HG03439 (cell line): ENCODE results near the gene CPEB3.

ENCODE experiments used
- ATAC-seq: cut with Tn5 transposase; IDR thresholded peaks from one replicate; pipeline ENCODE4 v1.9.1; 2021; ENCODE audit warnings: mild to moderate bottlenecking, moderate library complexity; ENCODE audit not compliant: unreplicated experiment

CPEB3 gene

GRCh38 chr10:92268748-92269147, 22.1 kb downstream of the CPEB3 start:
- ATAC-seq: no peak

- ATAC-seq: no peak
Observed at GRCh38 chr10:92267343-92267742, 23.5 kb downstream of the CPEB3 start.

GRCh38 chr10:92265687-92266258, 25.1 kb downstream of the CPEB3 start:
- ATAC-seq: no peak

GRCh38 chr10:92264249-92264648, 26.6 kb downstream of the CPEB3 start:
- no peak for ATAC-seq

GRCh38 chr10:92263396-92263795, 27.5 kb downstream of the CPEB3 start:
- ATAC-seq: no peak

- ATAC-seq: no peak
Observed at GRCh38 chr10:92248566-92248965, 42.3 kb downstream of the CPEB3 start.

- peak; percentile 47 for ATAC-seq
Observed at GRCh38 chr10:92244796-92245195, 46.1 kb downstream of the CPEB3 start.

GRCh38 chr10:92242910-92243671, 47.8 kb downstream of the CPEB3 start:
- ATAC-seq: no peak

GRCh38 chr10:92242380-92242779, 48.5 kb downstream of the CPEB3 start:
- no peak for ATAC-seq

GRCh38 chr10:92241501-92241900, 49.4 kb downstream of the CPEB3 start:
- ATAC-seq: no peak

GRCh38 chr10:92241158-92241500, 49.7 kb downstream of the CPEB3 start:
- no peak for ATAC-seq

- ATAC-seq: peak; percentile 48
Observed at GRCh38 chr10:92240289-92241157, 50.4 kb downstream of the CPEB3 start.

GRCh38 chr10:92239600-92240288, 51.1 kb downstream of the CPEB3 start:
- ATAC-seq: peak; percentile 42

GRCh38 chr10:92239151-92239599, 51.7 kb downstream of the CPEB3 start:
- peak; percentile 25 for ATAC-seq

GRCh38 chr10:92238586-92239098, 52.2 kb downstream of the CPEB3 start:
- ATAC-seq: no peak

- ATAC-seq: no peak
Observed at GRCh38 chr10:92238054-92238585, 52.8 kb downstream of the CPEB3 start.

GRCh38 chr10:92231196-92231595, 59.7 kb downstream of the CPEB3 start:
- ATAC-seq: no peak

GRCh38 chr10:92222603-92223262, 68.1 kb downstream of the CPEB3 start:
- no peak for ATAC-seq

GRCh38 chr10:92219559-92219958, 71.3 kb downstream of the CPEB3 start:
- no peak for ATAC-seq

GRCh38 chr10:92218569-92218968, 72.3 kb downstream of the CPEB3 start:
- ATAC-seq: no peak
